Thyroid gland (tissue), 4 donors: ENCODE data around the gene RSPH10B.
"Not testable (repeated sequence)": the region's sequence is repeated elsewhere in the genome, so short reads cannot be mapped to it uniquely, and the experiment has no call there.

Experiments
- POLR2A ChIP-seq, 2 donors: fragments of 450-650 bp; IDR thresholded peaks; one replicate each; pipeline ENCODE4 v1.6.1; 2017; ENCODE audit warnings: antibody characterized with exemption in 2 of 2, mild to moderate bottlenecking in 2 of 2, moderate library complexity in 1 of 2
- TF ChIP-seq, protein P1 (sequence below), 6 experiments: fragments of 200-600 bp in 3 of 6; fragments of 450-650 bp in 3 of 6; sonication (generic) in 3 of 6; IDR thresholded peaks; one replicate each; pipeline ENCODE4 v1.5.1; 2016 to 2019; ENCODE audit warnings: antibody characterized with exemption in 6 of 6, mild to moderate bottlenecking in 2 of 6, inconsistent platforms in 1 of 6, moderate library complexity in 1 of 6

DNA sequence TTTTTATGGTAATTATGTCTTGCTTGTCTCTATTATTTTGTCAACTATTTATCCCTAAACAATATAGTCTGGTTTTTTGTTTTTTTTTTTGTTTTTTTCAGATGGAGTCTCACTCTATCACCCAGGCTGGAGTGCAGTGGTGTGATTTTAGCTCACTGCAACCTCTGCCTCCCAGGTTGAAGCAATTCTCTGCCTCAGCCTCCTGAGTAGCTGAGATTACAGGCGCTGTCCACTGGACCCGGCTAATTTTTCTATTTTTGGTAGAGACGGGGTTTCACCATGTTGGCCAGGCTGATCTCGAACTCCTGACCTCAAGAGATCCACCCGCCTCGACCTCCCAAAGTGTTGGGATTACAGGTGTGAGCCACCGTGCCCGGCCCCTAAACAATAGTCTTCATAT, 39.9 kb upstream of the RSPH10B start:
- TF ChIP-seq, protein P1, sequence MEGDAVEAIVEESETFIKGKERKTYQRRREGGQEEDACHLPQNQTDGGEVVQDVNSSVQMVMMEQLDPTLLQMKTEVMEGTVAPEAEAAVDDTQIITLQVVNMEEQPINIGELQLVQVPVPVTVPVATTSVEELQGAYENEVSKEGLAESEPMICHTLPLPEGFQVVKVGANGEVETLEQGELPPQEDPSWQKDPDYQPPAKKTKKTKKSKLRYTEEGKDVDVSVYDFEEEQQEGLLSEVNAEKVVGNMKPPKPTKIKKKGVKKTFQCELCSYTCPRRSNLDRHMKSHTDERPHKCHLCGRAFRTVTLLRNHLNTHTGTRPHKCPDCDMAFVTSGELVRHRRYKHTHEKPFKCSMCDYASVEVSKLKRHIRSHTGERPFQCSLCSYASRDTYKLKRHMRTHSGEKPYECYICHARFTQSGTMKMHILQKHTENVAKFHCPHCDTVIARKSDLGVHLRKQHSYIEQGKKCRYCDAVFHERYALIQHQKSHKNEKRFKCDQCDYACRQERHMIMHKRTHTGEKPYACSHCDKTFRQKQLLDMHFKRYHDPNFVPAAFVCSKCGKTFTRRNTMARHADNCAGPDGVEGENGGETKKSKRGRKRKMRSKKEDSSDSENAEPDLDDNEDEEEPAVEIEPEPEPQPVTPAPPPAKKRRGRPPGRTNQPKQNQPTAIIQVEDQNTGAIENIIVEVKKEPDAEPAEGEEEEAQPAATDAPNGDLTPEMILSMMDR (IDR thresholded peaks at IDR 0.05): not testable (repeated sequence)
- not testable (repeated sequence) for TF ChIP-seq POLR2A (IDR thresholded peaks at IDR 0.05)
